HEK293 (cell line): ENCODE measurements around the gene SH3GLB2.

Experiments used
- CTCF ChIA-PET: fragments of 350-600 bp; formaldehyde crosslinking; extraction: SDS; loops from one replicate; lab custom pipeline; 2021; ENCODE audit warnings: antibody characterized with exemption; lab: Yijun Ruan, JAX
- POLR2A ChIA-PET: fragments of 300-600 bp; formaldehyde crosslinking; extraction: SDS; loops from one replicate; lab custom pipeline; 2020; ENCODE audit warnings: antibody characterized with exemption, inconsistent platforms; lab: Yijun Ruan, JAX
- H3K27ac ChIP-seq: fragments of 200-500 bp; sonication (Bioruptor generic); 2 replicates; pipeline ENCODE4 v1.5.1; 2014; ENCODE audit warnings: low read depth, low read length, control low read depth, inconsistent platforms; ENCODE audit errors: extremely low read depth
- H3K36me3 ChIP-seq, 2 experiments: fragments of 200-500 bp in 1 of 2; sonication (Bioruptor generic) in 1 of 2; 1 replicate in 1 of 2; 2 replicates in 1 of 2; pipeline ENCODE4 v1.5.1; 2014 to 2017; ENCODE audit warnings: inconsistent platforms in 2 of 2, low read length in 2 of 2; ENCODE audit not compliant: control insufficient read depth in 2 of 2, insufficient read depth in 1 of 2
- H3K4me1 ChIP-seq: fragments of 200-500 bp; sonication (Bioruptor generic); 2 replicates; pipeline ENCODE4 v1.5.1; 2014; ENCODE audit warnings: mild to moderate bottlenecking, low read length, inconsistent platforms; ENCODE audit not compliant: control insufficient read depth, insufficient read depth
- H3K4me3 ChIP-seq: 2 replicates; pipeline ENCODE4 v1.5.1; 2011; ENCODE audit warnings: low read depth, mild to moderate bottlenecking, control low read depth, low read length, moderate library complexity
- H3K9me3 ChIP-seq: fragments of 200-500 bp; sonication (Bioruptor generic); 2 replicates; pipeline ENCODE4 v1.5.1; 2014; ENCODE audit warnings: low read depth, low read length, inconsistent platforms; ENCODE audit not compliant: control insufficient read depth, insufficient read depth
- EGR2 ChIP-seq: fragments of 450-650 bp; formaldehyde crosslinking; IDR thresholded peaks from 2 replicates; pipeline ENCODE4 v1.5.1; 2016; ENCODE audit warnings: low read depth, missing biosample characterization, missing genetic modification characterization
- GLIS2 ChIP-seq: fragments of 450-650 bp; formaldehyde crosslinking; IDR thresholded peaks from 2 replicates; pipeline ENCODE4 v1.5.1; 2016; ENCODE audit warnings: missing biosample characterization, missing genetic modification characterization
- SCRT2 ChIP-seq: fragments of 450-650 bp; formaldehyde crosslinking; IDR thresholded peaks from 2 replicates; pipeline ENCODE4 v1.5.1; 2016; ENCODE audit warnings: missing biosample characterization, missing genetic modification characterization
- WT1 ChIP-seq: fragments of 450-650 bp; formaldehyde crosslinking; IDR thresholded peaks from 2 replicates; pipeline ENCODE4 v1.5.1; 2016; ENCODE audit warnings: missing biosample characterization, missing genetic modification characterization
- YY1 ChIP-seq: fragments of 450-650 bp; formaldehyde crosslinking; IDR thresholded peaks from 2 replicates; pipeline ENCODE4 v1.5.1; 2018; ENCODE audit warnings: missing biosample characterization, missing genetic modification characterization
- ZBTB1 ChIP-seq: fragments of 450-650 bp; formaldehyde crosslinking; IDR thresholded peaks from 2 replicates; pipeline ENCODE4 v1.5.1; 2016; ENCODE audit warnings: missing biosample characterization, missing genetic modification characterization
- ZBTB17 ChIP-seq: fragments of 450-650 bp; formaldehyde crosslinking; IDR thresholded peaks from 2 replicates; pipeline ENCODE4 v1.5.1; 2016; ENCODE audit warnings: missing biosample characterization, missing genetic modification characterization
- ZBTB8A ChIP-seq: fragments of 450-650 bp; formaldehyde crosslinking; IDR thresholded peaks from 2 replicates; pipeline ENCODE4 v1.5.1; 2016; ENCODE audit warnings: missing biosample characterization, missing genetic modification characterization
- ZNF157 ChIP-seq: fragments of 450-650 bp; formaldehyde crosslinking; IDR thresholded peaks from 2 replicates; pipeline ENCODE4 v1.5.1; 2016; ENCODE audit warnings: missing biosample characterization, missing genetic modification characterization
- ZNF202 ChIP-seq: fragments of 450-650 bp; formaldehyde crosslinking; IDR thresholded peaks from 2 replicates; pipeline ENCODE4 v1.5.1; 2016; ENCODE audit warnings: missing biosample characterization, missing genetic modification characterization, borderline replicate concordance
- ZNF335 ChIP-seq: fragments of 450-650 bp; formaldehyde crosslinking; conservative IDR thresholded peaks from 2 replicates; pipeline ENCODE4 v1.5.1; 2016; ENCODE audit warnings: missing biosample characterization, missing genetic modification characterization
- ZNF354C ChIP-seq: fragments of 450-650 bp; formaldehyde crosslinking; IDR thresholded peaks from 2 replicates; pipeline ENCODE4 v1.5.1; 2016; ENCODE audit warnings: missing biosample characterization, missing genetic modification characterization, low read depth, borderline replicate concordance
- ZNF37A ChIP-seq: fragments of 450-650 bp; IDR thresholded peaks from 2 replicates; pipeline ENCODE4 v1.5.1; 2018; ENCODE audit warnings: missing biosample characterization, missing genetic modification characterization
- ZNF548 ChIP-seq: fragments of 450-650 bp; formaldehyde crosslinking; IDR thresholded peaks from 2 replicates; pipeline ENCODE4 v1.5.1; 2016; ENCODE audit warnings: missing biosample characterization, missing genetic modification characterization
- ZNF621 ChIP-seq: fragments of 450-650 bp; formaldehyde crosslinking; IDR thresholded peaks from 2 replicates; pipeline ENCODE4 v1.5.1; 2017; ENCODE audit warnings: missing biosample characterization, missing genetic modification characterization
- TF ChIP-seq, protein P1 (sequence below): fragments of 450-650 bp; formaldehyde crosslinking; IDR thresholded peaks from 2 replicates; pipeline ENCODE4 v1.5.1; 2016; ENCODE audit warnings: missing biosample characterization, missing genetic modification characterization
- TF ChIP-seq, protein P2 (sequence below): fragments of 450-650 bp; formaldehyde crosslinking; IDR thresholded peaks from 2 replicates; pipeline ENCODE4 v1.5.1; 2016; ENCODE audit warnings: missing biosample characterization, missing genetic modification characterization
- TF ChIP-seq, protein P3 (sequence below): fragments of 450-650 bp; formaldehyde crosslinking; IDR thresholded peaks from 2 replicates; pipeline ENCODE4 v1.5.1; 2017; ENCODE audit warnings: missing biosample characterization, mild to moderate bottlenecking, missing genetic modification characterization, moderate library complexity
- TF ChIP-seq, protein P4 (sequence below): fragments of 450-650 bp; formaldehyde crosslinking; IDR thresholded peaks from 2 replicates; pipeline ENCODE4 v1.5.1; 2017; ENCODE audit warnings: missing biosample characterization, missing genetic modification characterization
- TF ChIP-seq, protein P5 (sequence below): fragments of 450-650 bp; formaldehyde crosslinking; IDR thresholded peaks from 2 replicates; pipeline ENCODE4 v1.5.1; 2016; ENCODE audit warnings: missing biosample characterization, missing genetic modification characterization
- TF ChIP-seq, protein P6 (sequence below): fragments of 450-650 bp; formaldehyde crosslinking; IDR thresholded peaks from 2 replicates; pipeline ENCODE4 v1.5.1; 2016; ENCODE audit warnings: missing biosample characterization, missing genetic modification characterization
- TF ChIP-seq, protein P7 (sequence below): fragments of 450-650 bp; formaldehyde crosslinking; IDR thresholded peaks from 2 replicates; pipeline ENCODE4 v1.5.1; 2016; ENCODE audit warnings: missing biosample characterization, missing genetic modification characterization

The SH3GLB2 gene

DNA sequence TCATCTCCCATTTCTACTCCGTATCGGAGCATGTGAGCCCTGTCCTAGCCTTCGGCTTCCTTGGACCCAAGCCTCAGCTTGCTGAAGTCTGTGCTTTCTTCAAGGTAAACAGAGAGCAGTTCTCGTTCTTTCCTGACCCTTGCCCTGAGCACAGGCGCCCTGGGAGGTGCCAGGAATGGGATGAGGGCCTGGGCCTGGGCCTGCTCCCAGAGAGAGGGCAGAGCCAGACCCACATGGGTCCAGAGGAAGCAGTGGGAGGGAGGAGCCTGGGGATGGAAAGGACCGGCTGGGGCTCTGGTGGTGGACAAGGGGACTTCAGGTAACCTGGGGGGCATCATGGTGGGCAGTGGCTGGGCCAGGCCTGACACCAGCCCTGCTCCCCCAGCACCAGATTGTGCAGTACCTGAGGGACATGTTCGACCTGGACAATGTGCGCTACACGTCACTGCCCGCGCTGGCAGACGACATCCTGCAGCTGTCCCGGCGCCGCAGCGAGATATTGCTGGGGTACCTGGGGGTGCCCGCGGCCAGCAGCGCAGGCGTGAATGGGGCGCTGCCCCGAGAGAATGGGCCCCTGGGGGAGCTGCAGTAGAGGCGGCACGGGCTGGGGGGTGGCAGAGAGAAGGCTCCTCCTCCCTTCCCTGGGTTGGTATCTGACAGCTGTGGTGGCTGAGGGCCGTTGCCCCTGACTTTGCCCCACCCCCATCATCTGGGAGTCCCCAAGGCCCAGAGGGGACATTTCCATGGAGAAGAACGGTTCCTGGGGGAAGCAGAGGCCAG is 41.9 kb upstream of the SH3GLB2 start:
- H3K4me3 ChIP-seq = no peak overlapping the region
- POLR2A ChIA-PET = interaction anchor here (0.5 to 4.4 kb wide), 3 partner anchors 11 to 432 kb away, joined by 5 to 16 read pairs (median 5); partner anchors contain the start of gene DOLPP1
- CTCF ChIA-PET = no interaction called here

More for the DNA sequence above, 41.9 kb upstream of the SH3GLB2 start:
- Histone ChIP-seq H3K9me3 (no peaks in the 10 kb centered on the region), H3K27ac (no peak overlapping the region), H3K36me3 (peaks cover under 1 to 39% of the 10 kb centered on the region in 2 experiments; a peak in 2 of 3 replicates), H3K4me1 (no peaks in the 10 kb centered on the region)
- TF ChIP-seq ZBTB1 (tag by site-specific recombination) (no peak), ZNF157 (tag by site-specific recombination) (no peak), ZBTB8A (tag by site-specific recombination) (no peak), ZNF37A (tag by site-specific recombination) (no peak), ZNF621 (tag by site-specific recombination) (no peak), ZNF548 (no peak), ZNF335 (tag by site-specific recombination) (peak; percentile 66), ZNF354C (tag by site-specific recombination) (no peak), EGR2 (no peak), YY1 (tag by site-specific recombination) (no peak), ZNF202 (tag by site-specific recombination) (no peak), GLIS2 (tag by site-specific recombination) (peak; percentile 18; the same call in 1 of the 2 replicates), WT1 (no peak), SCRT2 (no peak), ZBTB17 (no peak)
- TF ChIP-seq, protein P1, sequence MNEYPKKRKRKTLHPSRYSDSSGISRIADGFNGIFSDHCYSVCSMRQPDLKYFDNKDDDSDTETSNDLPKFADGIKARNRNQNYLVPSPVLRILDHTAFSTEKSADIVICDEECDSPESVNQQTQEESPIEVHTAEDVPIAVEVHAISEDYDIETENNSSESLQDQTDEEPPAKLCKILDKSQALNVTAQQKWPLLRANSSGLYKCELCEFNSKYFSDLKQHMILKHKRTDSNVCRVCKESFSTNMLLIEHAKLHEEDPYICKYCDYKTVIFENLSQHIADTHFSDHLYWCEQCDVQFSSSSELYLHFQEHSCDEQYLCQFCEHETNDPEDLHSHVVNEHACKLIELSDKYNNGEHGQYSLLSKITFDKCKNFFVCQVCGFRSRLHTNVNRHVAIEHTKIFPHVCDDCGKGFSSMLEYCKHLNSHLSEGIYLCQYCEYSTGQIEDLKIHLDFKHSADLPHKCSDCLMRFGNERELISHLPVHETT (tag by site-specific recombination) = no peak
- TF ChIP-seq, protein P2, sequence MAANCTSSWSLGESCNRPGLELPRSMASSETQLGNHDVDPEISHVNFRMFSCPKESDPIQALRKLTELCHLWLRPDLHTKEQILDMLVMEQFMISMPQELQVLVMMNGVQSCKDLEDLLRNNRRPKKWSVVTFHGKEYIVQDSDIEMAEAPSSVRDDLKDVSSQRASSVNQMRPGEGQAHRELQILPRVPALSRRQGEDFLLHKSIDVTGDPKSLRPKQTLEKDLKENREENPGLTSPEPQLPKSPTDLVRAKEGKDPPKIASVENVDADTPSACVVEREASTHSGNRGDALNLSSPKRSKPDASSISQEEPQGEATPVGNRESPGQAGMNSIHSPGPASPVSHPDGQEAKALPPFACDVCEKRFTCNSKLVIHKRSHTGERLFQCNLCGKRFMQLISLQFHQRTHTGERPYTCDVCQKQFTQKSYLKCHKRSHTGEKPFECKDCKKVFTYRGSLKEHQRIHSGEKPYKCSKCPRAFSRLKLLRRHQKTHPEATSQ = no peak
- TF ChIP-seq, protein P3, sequence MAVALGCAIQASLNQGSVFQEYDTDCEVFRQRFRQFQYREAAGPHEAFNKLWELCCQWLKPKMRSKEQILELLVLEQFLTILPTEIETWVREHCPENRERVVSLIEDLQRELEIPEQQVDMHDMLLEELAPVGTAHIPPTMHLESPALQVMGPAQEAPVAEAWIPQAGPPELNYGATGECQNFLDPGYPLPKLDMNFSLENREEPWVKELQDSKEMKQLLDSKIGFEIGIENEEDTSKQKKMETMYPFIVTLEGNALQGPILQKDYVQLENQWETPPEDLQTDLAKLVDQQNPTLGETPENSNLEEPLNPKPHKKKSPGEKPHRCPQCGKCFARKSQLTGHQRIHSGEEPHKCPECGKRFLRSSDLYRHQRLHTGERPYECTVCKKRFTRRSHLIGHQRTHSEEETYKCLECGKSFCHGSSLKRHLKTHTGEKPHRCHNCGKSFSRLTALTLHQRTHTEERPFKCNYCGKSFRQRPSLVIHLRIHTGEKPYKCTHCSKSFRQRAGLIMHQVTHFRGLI = no peak
- TF ChIP-seq, protein P4, sequence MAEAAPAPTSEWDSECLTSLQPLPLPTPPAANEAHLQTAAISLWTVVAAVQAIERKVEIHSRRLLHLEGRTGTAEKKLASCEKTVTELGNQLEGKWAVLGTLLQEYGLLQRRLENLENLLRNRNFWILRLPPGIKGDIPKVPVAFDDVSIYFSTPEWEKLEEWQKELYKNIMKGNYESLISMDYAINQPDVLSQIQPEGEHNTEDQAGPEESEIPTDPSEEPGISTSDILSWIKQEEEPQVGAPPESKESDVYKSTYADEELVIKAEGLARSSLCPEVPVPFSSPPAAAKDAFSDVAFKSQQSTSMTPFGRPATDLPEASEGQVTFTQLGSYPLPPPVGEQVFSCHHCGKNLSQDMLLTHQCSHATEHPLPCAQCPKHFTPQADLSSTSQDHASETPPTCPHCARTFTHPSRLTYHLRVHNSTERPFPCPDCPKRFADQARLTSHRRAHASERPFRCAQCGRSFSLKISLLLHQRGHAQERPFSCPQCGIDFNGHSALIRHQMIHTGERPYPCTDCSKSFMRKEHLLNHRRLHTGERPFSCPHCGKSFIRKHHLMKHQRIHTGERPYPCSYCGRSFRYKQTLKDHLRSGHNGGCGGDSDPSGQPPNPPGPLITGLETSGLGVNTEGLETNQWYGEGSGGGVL (tag by site-specific recombination) = no peak
- TF ChIP-seq, protein P5, sequence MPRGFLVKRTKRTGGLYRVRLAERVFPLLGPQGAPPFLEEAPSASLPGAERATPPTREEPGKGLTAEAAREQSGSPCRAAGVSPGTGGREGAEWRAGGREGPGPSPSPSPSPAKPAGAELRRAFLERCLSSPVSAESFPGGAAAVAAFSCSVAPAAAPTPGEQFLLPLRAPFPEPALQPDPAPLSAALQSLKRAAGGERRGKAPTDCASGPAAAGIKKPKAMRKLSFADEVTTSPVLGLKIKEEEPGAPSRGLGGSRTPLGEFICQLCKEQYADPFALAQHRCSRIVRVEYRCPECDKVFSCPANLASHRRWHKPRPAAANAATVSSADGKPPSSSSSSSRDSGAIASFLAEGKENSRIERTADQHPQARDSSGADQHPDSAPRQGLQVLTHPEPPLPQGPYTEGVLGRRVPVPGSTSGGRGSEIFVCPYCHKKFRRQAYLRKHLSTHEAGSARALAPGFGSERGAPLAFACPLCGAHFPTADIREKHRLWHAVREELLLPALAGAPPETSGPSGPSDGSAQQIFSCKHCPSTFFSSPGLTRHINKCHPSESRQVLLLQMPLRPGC = no peak
- TF ChIP-seq, protein P6, sequence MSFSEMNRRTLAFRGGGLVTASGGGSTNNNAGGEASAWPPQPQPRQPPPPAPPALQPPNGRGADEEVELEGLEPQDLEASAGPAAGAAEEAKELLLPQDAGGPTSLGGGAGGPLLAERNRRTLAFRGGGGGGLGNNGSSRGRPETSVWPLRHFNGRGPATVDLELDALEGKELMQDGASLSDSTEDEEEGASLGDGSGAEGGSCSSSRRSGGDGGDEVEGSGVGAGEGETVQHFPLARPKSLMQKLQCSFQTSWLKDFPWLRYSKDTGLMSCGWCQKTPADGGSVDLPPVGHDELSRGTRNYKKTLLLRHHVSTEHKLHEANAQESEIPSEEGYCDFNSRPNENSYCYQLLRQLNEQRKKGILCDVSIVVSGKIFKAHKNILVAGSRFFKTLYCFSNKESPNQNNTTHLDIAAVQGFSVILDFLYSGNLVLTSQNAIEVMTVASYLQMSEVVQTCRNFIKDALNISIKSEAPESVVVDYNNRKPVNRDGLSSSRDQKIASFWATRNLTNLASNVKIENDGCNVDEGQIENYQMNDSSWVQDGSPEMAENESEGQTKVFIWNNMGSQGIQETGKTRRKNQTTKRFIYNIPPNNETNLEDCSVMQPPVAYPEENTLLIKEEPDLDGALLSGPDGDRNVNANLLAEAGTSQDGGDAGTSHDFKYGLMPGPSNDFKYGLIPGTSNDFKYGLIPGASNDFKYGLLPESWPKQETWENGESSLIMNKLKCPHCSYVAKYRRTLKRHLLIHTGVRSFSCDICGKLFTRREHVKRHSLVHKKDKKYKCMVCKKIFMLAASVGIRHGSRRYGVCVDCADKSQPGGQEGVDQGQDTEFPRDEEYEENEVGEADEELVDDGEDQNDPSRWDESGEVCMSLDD = no peak
- TF ChIP-seq, protein P7, sequence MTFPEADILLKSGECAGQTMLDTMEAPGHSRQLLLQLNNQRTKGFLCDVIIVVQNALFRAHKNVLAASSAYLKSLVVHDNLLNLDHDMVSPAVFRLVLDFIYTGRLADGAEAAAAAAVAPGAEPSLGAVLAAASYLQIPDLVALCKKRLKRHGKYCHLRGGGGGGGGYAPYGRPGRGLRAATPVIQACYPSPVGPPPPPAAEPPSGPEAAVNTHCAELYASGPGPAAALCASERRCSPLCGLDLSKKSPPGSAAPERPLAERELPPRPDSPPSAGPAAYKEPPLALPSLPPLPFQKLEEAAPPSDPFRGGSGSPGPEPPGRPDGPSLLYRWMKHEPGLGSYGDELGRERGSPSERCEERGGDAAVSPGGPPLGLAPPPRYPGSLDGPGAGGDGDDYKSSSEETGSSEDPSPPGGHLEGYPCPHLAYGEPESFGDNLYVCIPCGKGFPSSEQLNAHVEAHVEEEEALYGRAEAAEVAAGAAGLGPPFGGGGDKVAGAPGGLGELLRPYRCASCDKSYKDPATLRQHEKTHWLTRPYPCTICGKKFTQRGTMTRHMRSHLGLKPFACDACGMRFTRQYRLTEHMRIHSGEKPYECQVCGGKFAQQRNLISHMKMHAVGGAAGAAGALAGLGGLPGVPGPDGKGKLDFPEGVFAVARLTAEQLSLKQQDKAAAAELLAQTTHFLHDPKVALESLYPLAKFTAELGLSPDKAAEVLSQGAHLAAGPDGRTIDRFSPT = 0 out of 2 replicates have a peak, but pooled peaks have one; percentile 13
